Panc1 (cell line): ENCODE data around the gene ARFGAP1. TPM values are rescaled to one million over a fixed set of nuclear protein-coding genes. Genes with fewer than 3 reads are reported as not detected.

Source experiments
- ATAC-seq: fragments of 200-7000 bp; cut with Tn5 transposase; 2 replicates; pipeline ENCODE4 v1.9.1; 2020; ENCODE audit warnings: mild to moderate bottlenecking, moderate library complexity
- BruUV-seq: library from RNA; stranded (reverse); fragments of 400-500 nt; replicated peaks from 2 replicates; lab custom pipeline; 2021; lab: Mats Ljungman, UMichigan
- CTCF ChIA-PET: fragments of 300-600 bp; sonication (Branson Sonifier 250); formaldehyde crosslinking; loops from one replicate; lab custom pipeline; 2022; ENCODE audit warnings: antibody characterized with exemption; lab: Charles Lee
- POLR2A ChIA-PET: fragments of 300-600 bp; sonication (Branson Sonifier 250); formaldehyde crosslinking; loops from one replicate; lab custom pipeline; 2022; ENCODE audit warnings: antibody characterized with exemption; lab: Charles Lee
- DNase-seq: peaks from one replicate; pipeline ENCODE4 v3.0.0-alpha.2; 2010; ENCODE audit warnings: low read depth, low spot score
- H3K27ac ChIP-seq: 2 replicates; pipeline ENCODE4 v1.5.1; 2011; ENCODE audit warnings: mild to moderate bottlenecking, low read length, inconsistent platforms
- H3K27me3 ChIP-seq: fragments of 200-500 bp; sonication (Bioruptor generic); 2 replicates; pipeline ENCODE4 v1.6.0; 2014; ENCODE audit warnings: low read length, inconsistent platforms; ENCODE audit not compliant: control insufficient read depth, insufficient read depth
- H3K36me3 ChIP-seq: fragments of 200-500 bp; sonication (Bioruptor generic); 2 replicates; pipeline ENCODE4 v1.5.1; 2014; ENCODE audit warnings: inconsistent platforms, mild to moderate bottlenecking, low read length, moderate library complexity; ENCODE audit not compliant: control insufficient read depth, insufficient read depth
- H3K4me1 ChIP-seq: 2 replicates; pipeline ENCODE4 v1.5.1; 2011; ENCODE audit warnings: inconsistent platforms, mild to moderate bottlenecking, low read length, moderate library complexity; ENCODE audit not compliant: control insufficient read depth, insufficient read depth
- H3K4me3 ChIP-seq, 2 experiments: 2 replicates each; pipeline ENCODE4 v1.5.1; 2011 to 2012; ENCODE audit warnings: low read depth in 2 of 2, low read length in 2 of 2, mild to moderate bottlenecking in 2 of 2, inconsistent platforms in 1 of 2, moderate library complexity in 1 of 2
- H3K9me3 ChIP-seq: fragments of 200-500 bp; sonication (Bioruptor generic); 2 replicates; pipeline ENCODE4 v1.5.1; 2014; ENCODE audit warnings: low read depth, mild to moderate bottlenecking, inconsistent platforms, low read length, moderate library complexity; ENCODE audit not compliant: control insufficient read depth, insufficient read depth
- POLR2AphosphoS5 ChIP-seq: IDR thresholded peaks from 2 replicates; pipeline ENCODE4 v1.6.1; 2012; ENCODE audit warnings: mild to moderate bottlenecking, low read depth, low read length, moderate library complexity
- SIN3A ChIP-seq: IDR thresholded peaks from 2 replicates; pipeline ENCODE4 v1.6.1; 2012; ENCODE audit warnings: low read depth, mild to moderate bottlenecking, low read length, moderate library complexity, borderline replicate concordance; ENCODE audit not compliant: insufficient read depth
- TCF7L2 ChIP-seq: IDR thresholded peaks from 2 replicates; pipeline ENCODE4 v1.6.1; 2011; ENCODE audit warnings: mild to moderate bottlenecking, low read depth, low read length, inconsistent platforms
- in situ Hi-C: cut with HindIII; loops from 2 replicates; pipeline ENCODE4 v1.10.0; 2016; ENCODE audit warnings: low sequenced_read_pairs, low pct_unique_long_range_greater_than_20kb
- intact Hi-C: fragments of 100-400 bp; cut with micrococcal nuclease; formaldehyde crosslinking; loops from one replicate; pipeline ENCODE4 v1.10.0; 2022; ENCODE audit not compliant: unreplicated experiment
- total RNA-seq: library from RNA; stranded (reverse); gene quantifications from one replicate; pipeline ENCODE4 v1.2.1, GENCODE V29; 2021; ENCODE audit not compliant: unreplicated experiment
- TF ChIP-seq, protein P1 (sequence below): fragments of 450-650 bp; IDR thresholded peaks from 2 replicates; pipeline ENCODE4 v1.5.1; 2017; ENCODE audit warnings: mild to moderate bottlenecking
- TF ChIP-seq, protein P2 (sequence below), 2 experiments: IDR thresholded peaks; 2 replicates each; pipeline ENCODE4 v1.6.1; 2011 to 2012; ENCODE audit warnings: low read depth in 2 of 2, control low read depth in 1 of 2, low read length in 1 of 2, mild to moderate bottlenecking in 1 of 2, moderate library complexity in 1 of 2; ENCODE audit not compliant: insufficient read depth in 1 of 2

ARFGAP1 gene
- total RNA-seq, 1 experiment from 2014 or later: 110 TPM

DNA sequence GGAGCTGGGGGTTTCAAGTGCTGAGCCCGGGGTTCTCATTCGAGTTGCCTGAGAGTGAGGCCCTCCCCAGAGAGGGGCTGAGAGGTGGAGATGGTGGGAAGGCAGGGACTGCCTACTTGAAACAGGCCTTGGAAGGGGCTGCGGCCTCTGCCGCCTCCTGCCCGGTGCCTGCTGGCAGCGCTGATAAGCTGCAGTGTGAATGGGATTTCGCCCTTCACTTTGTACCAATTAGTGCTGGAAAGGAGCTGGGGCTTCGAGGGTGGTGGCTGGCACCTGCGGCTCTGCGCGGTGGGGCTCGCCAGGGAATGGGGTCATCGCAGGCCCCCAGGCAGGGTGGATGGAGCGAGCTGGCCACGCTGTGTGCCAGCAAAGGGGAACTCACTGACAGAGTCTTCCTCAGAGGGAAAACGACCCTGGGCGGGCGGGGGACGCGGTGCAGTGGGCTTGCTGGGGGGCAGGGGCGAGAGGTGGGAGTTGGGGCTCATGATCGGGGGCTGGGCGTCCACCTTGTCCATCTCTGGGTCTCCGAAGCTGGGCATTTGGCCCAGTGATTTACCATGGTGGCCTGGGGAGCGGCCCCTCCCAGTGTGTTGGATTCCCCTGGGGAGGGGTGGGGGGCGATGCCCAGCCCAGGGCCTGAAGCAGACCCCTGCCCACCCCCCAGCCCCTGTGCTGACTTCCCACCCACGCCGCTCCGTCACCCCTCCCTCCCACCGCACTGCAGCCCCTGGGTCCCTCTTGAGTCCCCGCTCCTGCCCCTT, 43.3 kb downstream of the ARFGAP1 start (continued):
- no peak for TF ChIP-seq TCF7L2

DNA sequence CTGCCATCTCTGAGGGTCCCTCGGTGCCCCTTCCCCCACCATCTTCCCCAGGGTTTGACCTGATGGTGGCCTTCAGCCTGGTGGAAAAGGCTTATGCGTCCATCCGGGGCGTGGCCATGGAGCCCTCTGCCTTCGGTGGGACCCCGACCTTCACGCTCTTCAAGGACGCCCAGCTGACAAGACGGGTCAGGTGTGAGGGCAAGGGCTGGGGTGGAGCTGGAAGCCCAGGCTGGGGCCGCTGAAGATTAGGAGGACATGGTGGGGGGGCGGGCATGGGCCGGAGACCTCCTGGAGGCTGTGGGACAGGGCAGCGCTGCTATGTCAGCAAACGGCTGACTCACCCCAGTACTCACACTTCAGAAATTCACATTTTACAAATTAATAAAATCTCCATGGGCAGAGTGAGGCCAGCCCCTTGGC, 43.9 kb downstream of the ARFGAP1 start:
- DNase-seq (no peak), ATAC-seq (no peak)
- no peak for TF ChIP-seq SIN3A
- no peak for TF ChIP-seq POLR2AphosphoS5
- TF ChIP-seq, protein P1, sequence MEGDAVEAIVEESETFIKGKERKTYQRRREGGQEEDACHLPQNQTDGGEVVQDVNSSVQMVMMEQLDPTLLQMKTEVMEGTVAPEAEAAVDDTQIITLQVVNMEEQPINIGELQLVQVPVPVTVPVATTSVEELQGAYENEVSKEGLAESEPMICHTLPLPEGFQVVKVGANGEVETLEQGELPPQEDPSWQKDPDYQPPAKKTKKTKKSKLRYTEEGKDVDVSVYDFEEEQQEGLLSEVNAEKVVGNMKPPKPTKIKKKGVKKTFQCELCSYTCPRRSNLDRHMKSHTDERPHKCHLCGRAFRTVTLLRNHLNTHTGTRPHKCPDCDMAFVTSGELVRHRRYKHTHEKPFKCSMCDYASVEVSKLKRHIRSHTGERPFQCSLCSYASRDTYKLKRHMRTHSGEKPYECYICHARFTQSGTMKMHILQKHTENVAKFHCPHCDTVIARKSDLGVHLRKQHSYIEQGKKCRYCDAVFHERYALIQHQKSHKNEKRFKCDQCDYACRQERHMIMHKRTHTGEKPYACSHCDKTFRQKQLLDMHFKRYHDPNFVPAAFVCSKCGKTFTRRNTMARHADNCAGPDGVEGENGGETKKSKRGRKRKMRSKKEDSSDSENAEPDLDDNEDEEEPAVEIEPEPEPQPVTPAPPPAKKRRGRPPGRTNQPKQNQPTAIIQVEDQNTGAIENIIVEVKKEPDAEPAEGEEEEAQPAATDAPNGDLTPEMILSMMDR: no peak
- TF ChIP-seq, protein P2, sequence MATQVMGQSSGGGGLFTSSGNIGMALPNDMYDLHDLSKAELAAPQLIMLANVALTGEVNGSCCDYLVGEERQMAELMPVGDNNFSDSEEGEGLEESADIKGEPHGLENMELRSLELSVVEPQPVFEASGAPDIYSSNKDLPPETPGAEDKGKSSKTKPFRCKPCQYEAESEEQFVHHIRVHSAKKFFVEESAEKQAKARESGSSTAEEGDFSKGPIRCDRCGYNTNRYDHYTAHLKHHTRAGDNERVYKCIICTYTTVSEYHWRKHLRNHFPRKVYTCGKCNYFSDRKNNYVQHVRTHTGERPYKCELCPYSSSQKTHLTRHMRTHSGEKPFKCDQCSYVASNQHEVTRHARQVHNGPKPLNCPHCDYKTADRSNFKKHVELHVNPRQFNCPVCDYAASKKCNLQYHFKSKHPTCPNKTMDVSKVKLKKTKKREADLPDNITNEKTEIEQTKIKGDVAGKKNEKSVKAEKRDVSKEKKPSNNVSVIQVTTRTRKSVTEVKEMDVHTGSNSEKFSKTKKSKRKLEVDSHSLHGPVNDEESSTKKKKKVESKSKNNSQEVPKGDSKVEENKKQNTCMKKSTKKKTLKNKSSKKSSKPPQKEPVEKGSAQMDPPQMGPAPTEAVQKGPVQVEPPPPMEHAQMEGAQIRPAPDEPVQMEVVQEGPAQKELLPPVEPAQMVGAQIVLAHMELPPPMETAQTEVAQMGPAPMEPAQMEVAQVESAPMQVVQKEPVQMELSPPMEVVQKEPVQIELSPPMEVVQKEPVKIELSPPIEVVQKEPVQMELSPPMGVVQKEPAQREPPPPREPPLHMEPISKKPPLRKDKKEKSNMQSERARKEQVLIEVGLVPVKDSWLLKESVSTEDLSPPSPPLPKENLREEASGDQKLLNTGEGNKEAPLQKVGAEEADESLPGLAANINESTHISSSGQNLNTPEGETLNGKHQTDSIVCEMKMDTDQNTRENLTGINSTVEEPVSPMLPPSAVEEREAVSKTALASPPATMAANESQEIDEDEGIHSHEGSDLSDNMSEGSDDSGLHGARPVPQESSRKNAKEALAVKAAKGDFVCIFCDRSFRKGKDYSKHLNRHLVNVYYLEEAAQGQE (IDR thresholded peaks at IDR 0.05; ENCODE audit: insufficient read depth in 1 of 2, low read depth in 2 of 2, low read length in 1 of 2): no peak
- TF ChIP-seq TCF7L2: no peak
- BruUV-seq: no TSS peak
- intact Hi-C loops: no loop called here
- Histone ChIP-seq H3K4me3 (no peak overlapping the region), H3K4me1 (no peaks in the 10 kb centered on the region; the same call in none of the 2 replicates), H3K27ac (no peak overlapping the region), H3K36me3 (no peaks in the 10 kb centered on the region), H3K9me3 (no peaks in the 10 kb centered on the region), H3K27me3 (no peaks in the 10 kb centered on the region)
- in situ Hi-C loops: no loop called here
- ChIA-PET CTCF (interaction anchor here (1.2 kb wide), 1 partner anchor 93 kb away, joined by 3 read pairs; no protein-coding TSS in a partner anchor), POLR2A (no interaction called here)

DNA sequence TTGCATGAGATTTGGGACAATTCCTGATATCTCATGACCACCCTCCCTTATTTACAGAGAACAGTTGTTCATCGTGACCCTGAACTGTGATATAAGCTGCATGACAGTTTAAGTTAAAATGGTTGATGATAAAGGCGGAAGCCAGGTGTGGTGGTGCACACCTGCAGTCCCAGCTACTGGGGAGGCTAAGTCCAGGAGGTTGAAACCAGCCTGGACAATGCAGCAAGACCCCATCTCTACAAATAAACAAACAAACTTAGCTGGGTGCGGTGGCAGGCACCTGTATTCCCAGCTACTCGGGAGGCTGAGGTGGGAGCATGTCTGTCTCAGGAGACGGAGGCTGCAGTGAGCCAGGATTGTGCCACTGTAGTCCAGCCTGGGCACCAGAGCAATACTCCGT, 44.4 kb downstream of the ARFGAP1 start:
- CTCF ChIA-PET: interaction anchor here (0.6 to 1.2 kb wide), 4 partner anchors 14 to 501 kb away, joined by 3 to 6 read pairs (median 4); no protein-coding TSS in a partner anchor
- Histone ChIP-seq H3K9me3 (no peaks in the 10 kb centered on the region), H3K4me3 (no peak overlapping the region), H3K4me1 (no peaks in the 10 kb centered on the region; the same call in 1 of the 2 replicates), H3K36me3 (no peaks in the 10 kb centered on the region), H3K27me3 (no peaks in the 10 kb centered on the region), H3K27ac (no peak overlapping the region)
- ATAC-seq (no peak), DNase-seq (no peak)
- no peak for TF ChIP-seq TCF7L2
- TF ChIP-seq, protein P1: no peak
- TF ChIP-seq SIN3A: no peak
- in situ Hi-C loops (no loop called here), intact Hi-C loops (no loop called here)
- POLR2A ChIA-PET: interaction anchor here (0.7 kb wide), 1 partner anchor 9 kb away, joined by 3 read pairs; no protein-coding TSS in a partner anchor
- BruUV-seq: no TSS peak
